Breast epithelium (tissue), 4 donors: ENCODE results near the gene BNC2. TPM values are rescaled to one million over a fixed set of nuclear protein-coding genes. Genes with fewer than 3 reads are reported as not detected.

Experiments used
- DNase-seq, 2 donors: peaks; one replicate each; pipeline ENCODE4 v3.0.0-alpha.2; 2019; ENCODE audit warnings: low spot score in 2 of 2
- H3K27ac ChIP-seq, 2 donors: fragments of 200-600 bp; sonication (generic) in 1 of 2; one replicate each; pipeline ENCODE4 v1.5.1; 2016 to 2019; ENCODE audit warnings: mild to moderate bottlenecking in 1 of 2
- H3K27me3 ChIP-seq, 2 donors: fragments of 200-600 bp; sonication (generic) in 1 of 2; one replicate each; pipeline versions ENCODE4 v1.5.1 to v1.6.0; 2017 to 2019; ENCODE audit warnings: control low read depth in 1 of 2, mild to moderate bottlenecking in 1 of 2
- H3K36me3 ChIP-seq: fragments of 200-600 bp; one replicate; pipeline ENCODE4 v1.5.1; 2019
- H3K4me1 ChIP-seq, 2 donors: fragments of 200-600 bp; sonication (generic); one replicate each; pipeline ENCODE4 v1.5.1; 2016 to 2019; ENCODE audit warnings: control low read depth in 1 of 2
- H3K4me3 ChIP-seq, 3 donors: fragments of 200-600 bp; sonication (generic); 1 replicate in 2 of 3; 2 replicates in 1 of 3; pipeline ENCODE4 v1.5.1; 2016 to 2019; ENCODE audit warnings: mild to moderate bottlenecking in 3 of 3, moderate library complexity in 2 of 3
- H3K9me3 ChIP-seq, 2 donors: fragments of 200-600 bp; sonication (generic) in 1 of 2; one replicate each; pipeline ENCODE4 v1.5.1; 2016 to 2019; ENCODE audit warnings: control low read depth in 1 of 2
- CTCF ChIP-seq, 3 donors: fragments of 450-650 bp; IDR thresholded peaks; one replicate each; pipeline ENCODE4 v1.5.1; 2016 to 2017; ENCODE audit warnings: antibody characterized with exemption in 3 of 3, mild to moderate bottlenecking in 3 of 3, moderate library complexity in 3 of 3
- POLR2A ChIP-seq: fragments of 450-650 bp; IDR thresholded peaks from one replicate; pipeline ENCODE4 v1.6.1; 2016; ENCODE audit warnings: antibody characterized with exemption, mild to moderate bottlenecking, moderate library complexity
- POLR2AphosphoS5 ChIP-seq, 3 donors: sonication (generic); formaldehyde crosslinking; IDR thresholded peaks; one replicate each; pipeline ENCODE4 v1.6.1; 2017; ENCODE audit warnings: antibody characterized with exemption in 3 of 3
- intact Hi-C: fragments of 100-400 bp; cut with DNase I; formaldehyde crosslinking; loops from one replicate; pipeline ENCODE4 v1.15.1; 2023; ENCODE audit warnings: low total_unique reads
- total RNA-seq, 3 donors: library from RNA; depleted of rRNA; stranded (reverse); fragments of >200 nt; gene quantifications; one replicate each; pipeline ENCODE4 v1.1.0, GENCODE V29; 2016

BNC2 gene
- total RNA-seq, 3 donors from 2014 or later: 15.8 to 21.1 (median 17.0) TPM

GRCh38 chr9:16801871-16802466 is 68.5 kb downstream of the BNC2 start:
- no peak overlapping the region for H3K27ac ChIP-seq
- H3K9me3 ChIP-seq: no peaks in the 10 kb centered on the region
- H3K4me3 ChIP-seq: no peak overlapping the region
- no peaks in the 10 kb centered on the region for H3K4me1 ChIP-seq
- no peaks in the 10 kb centered on the region for H3K36me3 ChIP-seq
- no peaks in the 10 kb centered on the region for H3K27me3 ChIP-seq
- intact Hi-C loops: no loop called here
- TF ChIP-seq CTCF (IDR thresholded peaks at IDR 0.05): no peak
- TF ChIP-seq POLR2A: no peak
- TF ChIP-seq POLR2AphosphoS5 (IDR thresholded peaks at IDR 0.05): no peak
- no peak for DNase-seq

- Histone ChIP-seq H3K27me3 (no peaks in the 10 kb centered on the region), H3K4me3 (no peak overlapping the region), H3K27ac (no peak overlapping the region), H3K4me1 (no peaks in the 10 kb centered on the region), H3K36me3 (no peaks in the 10 kb centered on the region), H3K9me3 (no peaks in the 10 kb centered on the region)
- intact Hi-C loops: no loop called here
- no peak for TF ChIP-seq POLR2A
- TF ChIP-seq CTCF (IDR thresholded peaks at IDR 0.05): no peak
- no peak for TF ChIP-seq POLR2AphosphoS5 (IDR thresholded peaks at IDR 0.05)
- DNase-seq: no peak
These were observed 74.1 kb downstream of the BNC2 start for GRCh38 chr9:16796304-16796825.

- TF ChIP-seq POLR2A: no peak
- peak in 1 of 3 donors; percentile 23 for TF ChIP-seq POLR2AphosphoS5 (IDR thresholded peaks at IDR 0.05)
- Histone ChIP-seq H3K27me3 (no peaks in the 10 kb centered on the region), H3K4me1 (no peaks in the 10 kb centered on the region), H3K9me3 (no peaks in the 10 kb centered on the region), H3K4me3 (no peak overlapping the region), H3K27ac (peak overlapping the region in 1 of 2 donors; percentile 58), H3K36me3 (no peaks in the 10 kb centered on the region)
- no peak for DNase-seq
- intact Hi-C loops: no loop called here
These were observed 75.4 kb downstream of the BNC2 start for GRCh38 chr9:16794871-16795639.

- Histone ChIP-seq H3K27ac (peak overlapping the region in 1 of 2 donors; percentile 58), H3K27me3 (no peaks in the 10 kb centered on the region), H3K9me3 (no peaks in the 10 kb centered on the region), H3K36me3 (no peaks in the 10 kb centered on the region), H3K4me3 (no peak overlapping the region), H3K4me1 (no peaks in the 10 kb centered on the region)
- DNase-seq: no peak
- intact Hi-C loops: no loop called here
- no peak for TF ChIP-seq POLR2A
- TF ChIP-seq POLR2AphosphoS5 (IDR thresholded peaks at IDR 0.05): no peak
- TF ChIP-seq CTCF (IDR thresholded peaks at IDR 0.05): no peak
These were observed 76.4 kb downstream of the BNC2 start for GRCh38 chr9:16794103-16794502.

- H3K27me3 ChIP-seq: no peaks in the 10 kb centered on the region
- TF ChIP-seq POLR2A (no peak), POLR2AphosphoS5 (IDR thresholded peaks at IDR 0.05) (no peak), CTCF (IDR thresholded peaks at IDR 0.05) (no peak)
- intact Hi-C loops: no loop called here
These were observed 82.7 kb downstream of the BNC2 start for GRCh38 chr9:16787724-16788123.

More at GRCh38 chr9:16787724-16788123, 82.7 kb downstream of the BNC2 start:
- Histone ChIP-seq H3K36me3 (no peaks in the 10 kb centered on the region), H3K4me3 (no peak overlapping the region), H3K9me3 (no peaks in the 10 kb centered on the region), H3K27ac (no peak overlapping the region), H3K4me1 (no peaks in the 10 kb centered on the region)
- DNase-seq: no peak
